Measurements from ENCODE around the gene FBXL19.
A peak's percentile ranks its signal among the peaks of the same experiment; 100 is the strongest.

The FBXL19 gene

DNA sequence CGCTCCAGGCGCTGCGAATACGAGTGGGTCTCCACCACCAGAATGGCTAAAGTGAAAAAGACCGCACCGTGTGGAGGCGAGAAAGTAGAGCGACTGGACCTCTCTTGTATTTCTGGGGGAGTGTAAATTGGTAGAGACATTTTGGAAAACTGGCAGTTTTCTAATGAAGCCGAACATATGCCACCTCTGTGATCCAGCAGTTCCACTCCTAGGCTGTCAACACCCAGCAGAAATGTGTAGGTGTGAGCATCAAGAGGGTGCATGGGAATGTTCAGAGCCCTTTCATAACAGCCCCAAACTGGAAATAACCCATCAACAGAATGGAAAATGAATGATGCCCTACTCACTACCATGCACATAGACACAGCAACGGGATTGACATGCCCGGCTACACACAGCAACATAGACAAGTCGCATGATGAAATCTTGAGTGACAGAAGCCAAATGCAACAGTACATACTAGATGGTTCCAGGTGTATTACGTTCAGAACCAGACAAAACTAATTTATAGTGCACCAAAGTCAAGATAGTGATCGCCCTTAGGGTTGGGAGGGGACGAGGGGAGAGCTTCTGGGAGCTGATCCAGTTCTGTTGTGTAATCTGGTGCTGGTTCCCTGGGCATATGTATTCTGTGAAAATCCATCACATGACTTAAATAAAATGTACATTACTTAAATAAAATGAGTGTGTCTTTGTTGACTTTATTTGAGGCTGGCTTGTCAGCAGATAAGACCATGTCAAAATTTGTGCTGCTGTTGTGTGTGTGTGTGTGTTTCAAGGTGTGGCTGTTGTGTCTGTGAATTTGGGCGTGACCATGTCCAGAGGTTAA, 28.6 kb upstream of the FBXL19 start:
- DNase-seq, result no peak

DNA sequence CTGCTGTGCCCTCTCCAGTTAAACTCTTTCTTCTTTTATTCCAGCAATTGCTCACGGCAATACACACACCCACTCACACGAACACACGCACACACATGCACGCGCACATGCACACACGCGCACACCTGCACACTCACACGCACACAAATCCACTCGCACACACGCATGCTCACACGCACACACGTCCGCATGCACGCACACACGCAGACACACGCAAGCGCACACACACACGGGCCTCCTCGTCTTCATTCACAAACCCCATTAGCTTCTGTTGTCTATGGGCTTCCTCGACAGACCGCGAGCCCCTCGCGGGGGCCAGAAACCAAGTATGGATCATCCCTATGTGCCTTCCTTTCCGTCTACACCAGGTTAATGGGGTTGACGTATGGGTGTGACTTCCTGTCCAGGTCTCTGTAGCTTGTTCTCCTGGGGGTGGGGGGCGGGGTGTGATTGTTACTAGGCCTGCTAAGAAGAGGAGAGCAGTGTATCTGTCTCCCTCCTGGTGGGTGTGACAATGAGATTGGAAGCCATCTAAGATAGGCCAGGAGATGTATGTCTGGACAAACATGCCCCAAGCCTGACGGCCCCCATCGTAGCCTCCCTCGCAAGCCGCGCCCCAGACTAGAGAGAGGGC, 27.6 kb upstream of the FBXL19 start:
- peak; percentile 54 for DNase-seq

DNA sequence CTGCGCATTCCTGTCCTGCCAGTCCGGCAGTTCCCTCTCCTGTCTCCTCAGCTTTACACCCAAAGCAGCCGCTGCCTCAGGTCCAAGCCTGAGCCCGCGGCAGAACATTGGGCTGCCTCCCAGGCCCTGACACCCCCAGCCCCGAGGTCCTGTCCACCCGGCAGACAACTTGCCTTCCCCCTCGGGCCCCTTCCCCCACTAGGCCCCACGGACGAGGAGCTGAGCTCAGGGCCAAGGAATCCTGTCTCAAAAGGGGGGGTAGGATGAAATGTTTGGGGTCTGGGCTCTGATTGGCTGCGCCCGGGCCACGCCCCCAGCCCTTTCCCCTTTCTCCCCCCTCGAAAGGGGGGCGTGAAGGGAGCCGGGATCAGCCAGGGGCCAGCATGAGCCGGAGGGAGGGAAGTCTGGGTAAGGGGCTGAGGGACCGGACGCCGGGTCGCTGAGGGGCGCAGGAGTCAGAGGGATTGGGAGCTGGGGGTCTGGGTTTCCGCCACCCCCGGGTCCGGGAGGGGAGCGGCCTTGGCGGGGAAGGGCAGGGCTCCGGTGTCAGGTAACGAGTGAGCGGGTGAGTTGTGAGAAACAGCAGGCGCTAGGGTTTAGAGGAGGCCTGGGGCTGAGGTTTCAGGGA, 27.0 kb upstream of the FBXL19 start, which contains the start of gene CTF1:
Gene CTF1, plus strand, starts transcription at position 354 of the 628 bp plus-strand sequence. Its CDS starts 30 bp downstream, at position 384.
- DNase-seq, result peak; percentile 61

DNA sequence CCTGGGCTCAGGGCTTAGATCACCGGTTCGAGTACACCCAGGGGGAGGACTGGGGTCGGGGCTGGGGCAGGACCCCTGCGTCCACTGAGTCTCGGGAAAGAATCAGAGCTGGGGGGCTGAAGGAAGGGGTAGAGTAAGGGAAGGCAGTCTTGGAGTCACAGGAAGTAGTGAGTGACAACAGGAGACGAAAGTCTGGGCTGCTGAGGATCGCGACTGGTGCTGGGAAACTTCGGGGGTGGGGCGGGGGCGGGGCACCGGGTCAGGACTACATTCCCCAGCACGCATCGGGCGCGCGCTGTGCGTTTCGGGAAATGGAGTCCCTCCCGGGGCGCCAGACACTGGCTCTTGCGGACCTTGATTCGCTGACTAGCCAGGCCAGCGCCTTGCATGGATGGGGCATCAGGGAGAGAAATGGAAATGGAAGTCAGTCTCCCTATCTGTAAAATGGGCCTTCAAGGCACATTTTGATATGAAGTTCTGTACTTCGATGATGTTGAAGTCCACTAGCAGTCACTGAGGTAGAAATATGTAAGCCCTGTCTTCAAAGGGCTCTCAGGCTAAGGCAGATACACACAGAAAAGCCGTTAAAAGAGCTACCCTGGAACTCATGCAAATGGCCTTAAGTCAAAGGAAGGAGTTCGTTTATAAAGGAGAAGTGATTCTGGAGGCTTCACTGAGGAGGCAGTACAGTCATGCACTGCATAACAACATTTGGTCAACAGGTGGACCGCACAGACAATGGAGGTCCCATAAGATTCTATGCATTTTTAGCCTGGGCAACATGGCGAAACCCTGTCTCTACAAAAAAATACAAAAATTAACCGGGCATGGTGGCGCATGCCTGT, 26.3 kb upstream of the FBXL19 start:
- peak; percentile 80 for DNase-seq

DNA sequence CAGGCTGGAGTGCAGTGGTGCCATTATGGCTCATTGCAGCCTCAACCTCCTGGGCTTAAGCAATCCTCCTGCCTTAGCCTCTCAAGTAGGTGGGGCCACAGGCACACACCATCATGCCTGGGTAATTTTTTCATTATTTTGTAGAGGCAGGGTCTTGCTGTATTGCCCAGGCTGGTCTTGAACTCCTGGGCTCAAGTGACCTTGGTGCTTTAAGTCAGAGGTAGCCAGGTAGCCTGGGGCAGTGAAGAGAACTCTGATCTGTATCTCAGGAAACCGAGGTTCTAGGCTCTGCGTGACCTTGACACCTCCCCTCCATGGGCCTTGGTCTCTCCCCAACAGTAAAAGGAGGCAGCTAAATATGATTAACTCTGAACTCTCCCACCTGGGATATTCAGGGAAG, 23.6 kb upstream of the FBXL19 start:
- no peak for DNase-seq

DNA sequence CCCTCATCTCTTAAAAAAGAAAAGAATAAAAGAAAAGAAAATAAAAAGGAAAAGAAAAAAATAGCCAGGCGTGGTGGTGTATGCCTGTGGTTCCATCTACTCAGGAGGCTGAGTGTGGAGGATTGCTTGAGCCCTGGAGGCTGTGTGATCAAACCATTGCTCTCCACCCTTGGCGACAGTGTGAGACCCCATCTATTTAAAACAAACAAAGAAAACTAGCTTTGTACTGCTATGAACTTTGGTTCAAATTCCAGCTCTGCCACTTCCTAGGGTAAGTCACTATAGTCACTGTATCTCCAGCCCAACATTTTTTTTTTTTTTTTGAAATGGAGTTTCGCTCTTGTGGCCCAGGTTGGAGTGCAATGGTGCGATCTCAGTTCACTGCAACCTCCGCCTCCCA, 22.8 kb upstream of the FBXL19 start:
- DNase-seq, result no peak

DNA sequence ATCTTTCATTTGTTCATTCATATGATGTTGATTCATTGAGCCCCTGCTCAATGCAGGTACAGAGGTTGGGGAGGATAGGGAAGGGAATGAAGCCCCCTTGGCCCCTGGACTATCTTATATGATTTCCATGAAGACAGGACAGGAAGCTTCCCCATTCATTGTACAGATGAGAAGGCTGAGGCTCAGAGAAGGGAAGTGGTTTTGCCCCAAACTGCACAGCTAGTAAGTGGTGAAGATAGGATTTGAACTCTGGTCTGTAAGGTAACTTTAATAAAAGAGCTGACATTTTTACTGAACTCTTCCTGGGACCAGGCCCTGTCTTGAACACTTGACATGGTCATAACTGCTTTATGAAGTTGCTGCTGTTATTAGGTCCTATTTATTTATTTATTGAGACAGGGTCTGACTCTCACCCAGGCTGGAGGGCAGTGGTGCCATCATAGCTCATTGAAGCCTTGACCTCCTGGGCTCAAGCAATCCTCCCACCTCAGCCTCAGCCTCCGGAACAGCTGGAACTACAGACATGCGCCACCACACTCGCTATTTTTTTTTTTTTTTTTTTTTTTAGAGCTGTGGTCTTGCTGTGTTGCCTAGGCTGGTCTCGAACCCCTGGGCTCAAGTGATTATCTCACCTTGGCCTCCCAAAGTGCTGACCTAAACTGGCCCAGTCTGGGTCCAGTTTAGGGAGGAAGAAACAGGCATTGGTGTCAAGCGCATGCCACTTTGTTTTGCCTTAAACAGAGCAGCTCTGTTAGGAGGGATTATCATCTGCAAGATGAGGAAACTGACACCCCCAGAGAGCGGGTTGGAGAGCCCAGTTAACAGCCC, 22.0 kb upstream of the FBXL19 start:
- DNase-seq, result no peak

DNA sequence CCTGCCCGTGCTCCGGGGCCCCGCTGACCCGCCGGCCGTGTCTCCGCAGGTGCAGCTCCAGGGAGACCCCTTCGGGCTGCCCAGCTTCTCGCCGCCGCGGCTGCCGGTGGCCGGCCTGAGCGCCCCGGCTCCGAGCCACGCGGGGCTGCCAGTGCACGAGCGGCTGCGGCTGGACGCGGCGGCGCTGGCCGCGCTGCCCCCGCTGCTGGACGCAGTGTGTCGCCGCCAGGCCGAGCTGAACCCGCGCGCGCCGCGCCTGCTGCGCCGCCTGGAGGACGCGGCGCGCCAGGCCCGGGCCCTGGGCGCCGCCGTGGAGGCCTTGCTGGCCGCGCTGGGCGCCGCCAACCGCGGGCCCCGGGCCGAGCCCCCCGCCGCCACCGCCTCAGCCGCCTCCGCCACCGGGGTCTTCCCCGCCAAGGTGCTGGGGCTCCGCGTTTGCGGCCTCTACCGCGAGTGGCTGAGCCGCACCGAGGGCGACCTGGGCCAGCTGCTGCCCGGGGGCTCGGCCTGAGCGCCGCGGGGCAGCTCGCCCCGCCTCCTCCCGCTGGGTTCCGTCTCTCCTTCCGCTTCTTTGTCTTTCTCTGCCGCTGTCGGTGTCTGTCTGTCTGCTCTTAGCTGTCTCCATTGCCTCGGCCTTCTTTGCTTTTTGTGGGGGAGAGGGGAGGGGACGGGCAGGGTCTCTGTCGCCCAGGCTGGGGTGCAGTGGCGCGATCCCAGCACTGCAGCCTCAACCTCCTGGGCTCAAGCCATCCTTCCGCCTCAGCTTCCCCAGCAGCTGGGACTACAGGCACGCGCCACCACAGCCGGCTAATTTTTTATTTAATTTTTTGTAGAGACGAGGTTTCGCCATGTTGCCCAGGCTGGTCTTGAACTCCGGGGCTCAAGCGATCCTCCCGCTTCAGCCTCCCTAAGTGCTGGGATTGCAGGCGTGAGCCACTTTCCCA, 21.1 kb upstream of the FBXL19 start:
- no peak for DNase-seq

DNA sequence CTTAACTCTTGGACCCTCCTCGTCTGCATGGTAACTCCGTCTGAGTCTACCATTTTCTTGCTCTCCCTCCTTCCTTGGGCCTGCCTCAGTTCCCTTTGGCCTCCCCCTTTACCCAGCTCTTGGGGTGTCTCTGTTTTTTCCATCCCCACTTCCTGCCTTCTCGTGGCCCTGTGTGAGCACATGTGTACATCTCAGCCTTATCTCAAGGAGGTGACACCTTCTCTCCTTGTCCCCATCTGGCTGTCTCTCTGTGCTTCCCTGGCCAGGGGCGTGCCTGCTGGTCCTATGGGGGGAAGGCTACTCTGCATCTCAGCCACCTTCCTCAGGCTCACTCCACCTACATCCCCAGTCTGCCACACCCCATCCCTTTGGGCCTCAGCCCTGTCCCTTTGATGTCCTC, 20.4 kb upstream of the FBXL19 start:
- DNase-seq, result no peak

DNA sequence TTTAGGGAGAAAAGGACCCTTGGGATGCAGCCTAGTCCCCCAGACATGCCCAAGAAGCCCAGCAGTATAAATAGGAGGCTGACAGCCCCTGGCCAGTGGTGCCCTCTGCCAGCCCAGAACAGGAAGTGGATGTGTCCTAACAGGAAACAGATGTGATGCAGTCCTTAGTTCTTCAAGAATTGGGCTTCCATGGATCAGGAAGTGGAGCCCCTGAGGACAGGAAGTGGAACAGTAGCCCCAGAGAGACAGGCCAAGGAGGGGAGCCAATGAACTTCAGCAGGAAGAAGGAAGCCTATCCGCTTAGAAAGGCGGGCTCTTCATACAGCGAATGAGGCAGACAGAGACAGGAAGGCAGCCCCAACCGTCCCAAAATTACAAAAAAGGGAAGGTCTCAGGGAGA, 19.8 kb upstream of the FBXL19 start:
- no peak for DNase-seq

DNA sequence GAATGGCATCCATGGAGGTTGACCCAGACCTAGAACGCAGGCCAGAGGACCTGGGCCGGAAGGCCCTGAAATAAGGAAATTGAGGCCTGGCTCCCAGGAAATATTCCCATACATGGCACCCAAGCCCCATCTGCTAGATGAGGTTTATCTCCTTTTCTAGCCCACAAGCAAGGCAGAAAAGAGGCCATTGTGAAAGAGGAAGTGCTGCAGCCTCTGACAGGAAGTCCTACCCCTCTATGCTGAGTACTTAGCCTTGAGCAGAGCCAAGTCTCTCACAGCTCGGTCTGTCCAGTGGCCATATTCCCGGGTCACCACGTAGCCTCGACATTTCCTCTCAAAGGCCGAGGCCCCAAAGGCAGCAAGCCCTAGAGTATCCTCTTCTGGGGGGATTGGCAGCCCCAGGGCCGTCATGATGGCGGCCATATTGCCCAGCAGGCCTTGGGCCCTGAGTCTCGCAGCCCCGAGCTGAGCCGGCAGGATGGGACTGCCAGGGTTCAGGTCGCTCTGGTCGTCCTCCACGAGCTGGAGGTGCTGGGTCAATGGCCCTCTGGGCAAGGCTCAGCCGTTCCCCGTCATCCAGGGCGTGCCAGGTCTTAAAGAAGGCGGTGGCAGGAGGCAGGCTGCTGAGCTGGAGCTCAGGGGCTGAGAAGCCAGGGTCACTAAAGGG, 19.1 kb upstream of the FBXL19 start:
- no peak for DNase-seq

DNA sequence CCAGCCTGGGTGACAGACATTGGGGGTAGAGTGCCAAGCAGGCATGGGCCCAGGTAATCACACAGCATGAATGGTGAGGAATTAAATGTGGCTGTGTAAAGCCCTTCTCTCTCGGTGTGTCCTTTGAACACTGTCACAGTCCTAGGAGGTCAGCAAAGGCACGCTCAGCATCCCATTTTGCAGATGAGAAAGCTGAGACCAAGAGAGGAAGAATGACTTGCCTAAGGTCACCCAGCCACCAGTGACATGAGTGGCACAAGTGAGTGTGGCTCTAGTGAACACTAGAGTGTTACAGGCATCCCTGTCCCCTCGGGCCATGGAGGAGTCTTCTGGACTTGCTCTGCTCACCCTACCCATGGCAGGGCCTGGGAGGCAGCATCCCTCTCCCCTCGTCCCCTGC, 16.3 kb upstream of the FBXL19 start:
- DNase-seq, result no peak

DNA sequence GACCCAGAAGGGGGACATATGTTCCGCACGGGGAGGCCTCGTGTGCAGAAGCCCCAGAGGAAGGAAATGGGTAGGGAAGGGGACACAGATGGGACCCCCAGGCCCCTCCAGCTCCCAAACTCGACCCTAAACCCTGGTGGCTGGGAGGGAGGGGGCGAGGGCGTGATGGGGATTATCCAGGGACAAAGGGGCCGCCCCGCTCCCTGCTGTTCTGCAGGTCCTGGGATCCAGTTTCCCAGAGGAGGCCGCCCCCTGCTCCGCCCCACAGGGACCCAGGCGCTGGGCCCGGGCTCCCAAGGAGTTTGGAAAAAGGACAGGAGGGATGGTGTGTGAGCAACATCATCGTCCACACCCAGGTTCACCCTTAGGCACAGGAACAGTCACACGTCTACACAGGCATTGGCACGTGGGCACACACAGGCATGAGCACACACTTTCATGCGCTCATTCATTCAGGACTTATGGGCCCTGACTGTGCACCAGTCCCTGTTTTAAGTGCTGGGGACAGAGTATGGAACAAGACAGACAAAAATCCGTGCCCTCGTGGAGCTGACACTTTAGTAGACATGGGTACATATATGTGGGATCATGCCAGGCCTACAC, 12.8 kb upstream of the FBXL19 start:
- DNase-seq, result no peak

DNA sequence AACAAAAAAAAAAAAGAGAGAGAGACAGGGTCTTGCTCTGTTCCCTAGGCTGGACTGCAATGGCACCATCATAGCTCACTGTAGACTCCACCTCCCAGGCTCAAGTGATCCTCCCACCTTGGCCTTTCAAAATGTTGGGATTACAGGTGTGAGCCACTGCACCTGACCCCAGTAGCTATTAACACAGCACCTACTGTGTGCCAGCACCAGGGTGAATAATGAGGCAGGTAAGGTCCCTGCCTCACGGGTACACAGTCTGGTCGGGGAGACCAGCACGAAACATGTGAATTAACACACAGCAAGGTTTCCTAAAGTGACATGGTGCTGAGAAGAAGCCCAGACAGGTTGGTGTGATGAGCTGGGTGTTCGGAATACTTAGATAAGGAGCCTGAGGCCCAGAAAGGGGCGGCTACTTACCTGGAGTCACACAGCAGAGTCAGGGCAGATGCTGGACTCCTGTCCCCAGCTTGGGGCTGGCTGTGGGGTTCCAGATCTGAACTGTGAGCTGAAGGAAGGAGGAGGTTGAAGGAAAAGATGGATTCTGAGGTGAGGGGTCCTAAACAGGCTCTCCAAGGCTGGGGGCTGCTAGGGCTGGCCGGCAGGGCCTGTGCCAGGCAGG, 10.5 kb upstream of the FBXL19 start:
- no peak for DNase-seq

DNA sequence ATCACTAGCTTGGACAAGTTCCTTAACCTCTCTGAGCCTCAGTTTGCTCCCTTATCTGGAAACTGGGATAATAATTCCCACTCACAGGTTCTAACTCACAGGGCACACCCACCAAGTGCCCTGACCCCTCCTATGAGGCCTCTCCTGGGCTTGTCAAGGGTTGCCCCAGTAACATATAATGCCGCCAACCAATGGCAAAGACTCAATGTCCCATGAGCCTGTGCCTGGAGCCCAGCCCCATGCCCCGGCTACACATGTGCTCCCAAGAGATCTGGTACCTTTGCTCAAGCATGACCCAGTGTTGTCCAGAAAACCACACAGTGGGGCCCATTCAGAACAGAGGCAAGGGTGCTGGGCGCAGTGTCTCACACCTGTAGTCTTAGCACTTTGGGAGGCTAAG, 8.5 kb upstream of the FBXL19 start:
- DNase-seq, result no peak

DNA sequence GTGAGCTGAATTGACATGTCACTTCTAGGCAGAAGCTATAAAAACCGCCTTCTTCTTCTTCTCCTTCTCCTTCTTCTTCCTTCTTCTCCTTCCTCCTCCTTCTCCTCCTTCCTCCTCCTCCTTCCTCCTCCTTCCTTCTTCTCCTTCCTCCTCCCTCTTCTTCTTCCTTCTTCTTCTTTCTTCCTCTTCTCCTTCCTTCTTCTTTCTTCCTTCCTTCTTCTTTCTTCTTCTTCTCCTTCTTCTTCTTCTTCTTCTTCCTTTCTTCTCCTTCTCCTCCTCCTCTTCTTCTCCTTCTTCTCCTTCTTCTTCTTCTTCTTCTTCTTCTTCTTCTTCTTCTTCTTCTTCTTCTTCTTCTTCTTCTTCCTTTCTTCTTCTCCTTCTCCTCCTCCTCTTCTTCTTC, 4.8 kb upstream of the FBXL19 start:
- no peak for DNase-seq

DNA sequence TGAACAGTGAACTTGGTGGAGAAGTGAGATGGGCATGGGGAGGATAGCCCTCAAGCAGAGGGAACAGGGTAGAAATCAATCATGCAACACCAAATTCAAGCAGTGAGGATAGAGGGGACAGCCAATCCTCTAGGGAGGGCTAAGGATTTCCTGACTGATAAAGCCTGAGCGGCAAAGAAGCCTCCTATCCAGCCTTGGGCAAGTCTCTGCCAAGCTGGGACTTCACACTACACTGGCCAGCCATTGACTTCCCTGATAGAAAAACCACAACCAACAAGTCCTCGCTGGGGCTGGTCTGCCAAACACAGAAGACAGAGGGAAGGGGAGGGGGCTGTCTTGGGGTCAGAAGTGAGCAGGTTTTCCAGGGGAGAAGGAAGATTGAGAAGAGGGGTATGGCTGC, 2.5 kb upstream of the FBXL19 start:
- no peak for DNase-seq

DNA sequence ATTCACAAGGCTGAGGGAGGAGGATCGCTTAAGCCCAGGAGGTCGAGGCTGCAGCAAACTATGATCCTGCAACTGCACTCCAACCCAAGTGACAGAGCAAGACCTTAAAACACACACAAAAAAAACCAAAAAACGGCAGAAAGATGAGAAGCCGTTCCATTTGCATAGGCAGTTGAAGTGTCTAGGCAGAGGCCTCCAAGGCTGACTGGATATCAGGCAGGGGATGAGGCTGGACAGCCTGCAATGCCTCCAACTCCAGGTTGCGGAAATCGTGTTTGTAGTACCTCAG, 2.0 kb upstream of the FBXL19 start:
- no peak for DNase-seq

DNA sequence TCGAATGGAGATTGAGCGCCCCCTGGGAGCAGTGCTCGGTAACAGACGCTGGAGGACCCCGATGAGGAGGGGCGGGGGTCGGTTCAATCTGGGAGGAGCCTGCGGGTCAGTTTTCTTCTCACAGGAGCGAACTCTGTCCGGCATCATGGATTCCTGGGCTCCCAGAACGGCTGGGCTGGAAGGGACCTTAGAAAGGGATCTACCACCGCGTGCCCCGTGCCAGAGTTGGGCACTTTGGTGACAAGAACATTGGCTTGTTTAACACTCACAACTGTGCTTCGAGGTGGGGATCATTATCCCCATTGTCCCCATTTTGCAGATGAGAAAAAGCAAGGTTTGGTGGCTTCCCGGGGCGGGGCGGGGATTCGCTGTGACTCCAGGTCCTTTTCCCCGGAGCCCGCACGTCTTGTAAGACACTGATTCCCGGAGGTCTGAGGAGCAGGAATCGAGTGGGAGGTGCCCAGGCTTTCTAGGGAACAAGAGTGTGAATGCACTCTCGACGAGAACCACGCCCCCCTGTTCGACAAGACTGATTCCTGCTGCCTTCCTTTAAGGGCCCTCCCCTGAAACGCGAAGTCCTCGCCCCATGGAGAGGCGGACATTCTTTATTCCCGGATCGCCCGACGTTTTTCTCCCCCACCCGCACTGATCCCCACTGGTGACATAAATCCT, 1.5 kb upstream of the FBXL19 start:
- peak; percentile 80 for DNase-seq
